HepG2 (cell line): ENCODE data around the gene CLPTM1. TPM values are rescaled to one million over a fixed set of nuclear protein-coding genes. Genes with fewer than 3 reads are reported as not detected.

Experiments used
- ATAD3A ChIP-seq: sonication (generic); formaldehyde crosslinking; IDR thresholded peaks from 2 replicates; pipeline ENCODE4 v1.4.0; 2020; ENCODE audit warnings: missing genetic modification reagents
- HDAC1 ChIP-seq: sonication (generic); formaldehyde crosslinking; IDR thresholded peaks from 2 replicates; pipeline ENCODE4 v1.5.1; 2020; ENCODE audit warnings: mild to moderate bottlenecking, missing genetic modification reagents
- MAF1 ChIP-seq: sonication (generic); formaldehyde crosslinking; IDR thresholded peaks from 2 replicates; pipeline ENCODE4 v1.5.0; 2020; ENCODE audit warnings: missing genetic modification reagents, borderline replicate concordance
- MAZ ChIP-seq, 2 experiments: sonication (generic) in 1 of 2; formaldehyde crosslinking in 1 of 2; IDR thresholded peaks; 2 replicates each; pipeline versions ENCODE4 v1.5.0 to v1.6.1; 2012 to 2020; ENCODE audit warnings: low read depth in 2 of 2, mild to moderate bottlenecking in 2 of 2, borderline replicate concordance in 1 of 2, improper control_type of control experiment in 1 of 2, low read length in 1 of 2, missing genetic modification reagents in 1 of 2, moderate library complexity in 1 of 2
- NCOA5 ChIP-seq: sonication (generic); formaldehyde crosslinking; IDR thresholded peaks from 2 replicates; pipeline ENCODE4 v1.4.0; 2020; ENCODE audit warnings: missing genetic modification reagents
- NFE2 ChIP-seq: sonication (generic); formaldehyde crosslinking; IDR thresholded peaks from 2 replicates; pipeline ENCODE4 v1.4.0; 2020; ENCODE audit warnings: missing genetic modification reagents
- SOX13 ChIP-seq, 3 experiments: fragments of 450-650 bp in 1 of 3; sonication (generic) in 1 of 3; formaldehyde crosslinking in 1 of 3; IDR thresholded peaks in 2 of 3; conservative IDR thresholded peaks in 1 of 3; 2 replicates each; pipeline versions ENCODE4 v1.5.0 to v1.6.1; 2016 to 2020; ENCODE audit warnings: antibody characterized with exemption in 1 of 3, mild to moderate bottlenecking in 1 of 3, missing compliant biosample characterization in 1 of 3, missing genetic modification reagents in 1 of 3, moderate library complexity in 1 of 3
- SP140L ChIP-seq: sonication (generic); formaldehyde crosslinking; IDR thresholded peaks from 2 replicates; pipeline ENCODE4 v1.4.0; 2020; ENCODE audit warnings: missing genetic modification reagents, borderline replicate concordance
- SSRP1 ChIP-seq: IDR thresholded peaks from 2 replicates; pipeline ENCODE4 v1.6.1; 2016; ENCODE audit warnings: control low read depth
- TEAD3 ChIP-seq: optimal IDR thresholded peaks from 2 replicates; pipeline ENCODE3; 2016; ENCODE audit warnings: borderline replicate concordance
- WIZ ChIP-seq: sonication (generic); formaldehyde crosslinking; IDR thresholded peaks from 2 replicates; pipeline ENCODE4 v1.5.1; 2020; ENCODE audit warnings: mild to moderate bottlenecking, missing genetic modification reagents
- ZNF124 ChIP-seq: sonication (generic); formaldehyde crosslinking; IDR thresholded peaks from 2 replicates; pipeline ENCODE4 v1.4.0; 2020; ENCODE audit warnings: missing genetic modification reagents
- ZNF138 ChIP-seq: sonication (generic); formaldehyde crosslinking; IDR thresholded peaks from 2 replicates; pipeline ENCODE4 v1.5.0; 2020; ENCODE audit warnings: mild to moderate bottlenecking, low read depth, missing genetic modification reagents
- ZNF282 ChIP-seq: fragments of 450-650 bp; IDR thresholded peaks from 2 replicates; pipeline ENCODE4 v1.6.1; 2018; ENCODE audit not compliant: partially characterized antibody
- ZNF792 ChIP-seq: IDR thresholded peaks from 2 replicates; pipeline ENCODE4 v1.6.1; 2016
- polyA plus RNA-seq, 8 experiments: library from polyadenylated mRNA; depleted of rRNA in 3 of 8; stranded (reverse) in 7 of 8; unstranded in 1 of 8; fragments of >200 nt; fragmentation: Illumina TruSeq in 4 of 8; extraction: Trizol in 4 of 8; gene quantifications; 2 replicates each; pipeline versions ENCODE4 v1.2.1 to v1.2.3, GENCODE V29; 2011 to 2016; ENCODE audit warnings: low read depth in 4 of 8, missing spikeins in 1 of 8, mixed read lengths in 1 of 8; ENCODE audit not compliant: insufficient read depth in 1 of 8
- total RNA-seq, 5 experiments: library from RNA; depleted of rRNA; stranded (reverse); fragments of >200 nt; fragmentation: Illumina TruSeq; extraction: Trizol; gene quantifications; 2 replicates each; pipeline ENCODE4 v1.2.3, GENCODE V29; 2016; ENCODE audit warnings: low read depth in 1 of 5
- TF ChIP-seq, protein P1 (sequence below): sonication (generic); formaldehyde crosslinking; IDR thresholded peaks from 2 replicates; pipeline ENCODE4 v1.4.0; 2020; ENCODE audit warnings: missing genetic modification reagents, borderline replicate concordance
- TF ChIP-seq, protein P2 (sequence below): sonication (generic); formaldehyde crosslinking; IDR thresholded peaks from 2 replicates; pipeline ENCODE4 v1.4.0; 2020; ENCODE audit warnings: missing genetic modification reagents
- TF ChIP-seq, protein P3 (sequence below): IDR thresholded peaks from 2 replicates; pipeline ENCODE4 v1.4.0; 2020; ENCODE audit warnings: mild to moderate bottlenecking, missing genetic modification reagents
- TF ChIP-seq, protein P4 (sequence below): IDR thresholded peaks from 2 replicates; pipeline ENCODE4 v1.6.1; 2016

The CLPTM1 gene
- total and polyA plus RNA-seq, 2 of the 13 experiments (the other 11 are each of a cell fraction or from before 2014, with no cell fraction given): 34.9 to 42.8 TPM

DNA sequence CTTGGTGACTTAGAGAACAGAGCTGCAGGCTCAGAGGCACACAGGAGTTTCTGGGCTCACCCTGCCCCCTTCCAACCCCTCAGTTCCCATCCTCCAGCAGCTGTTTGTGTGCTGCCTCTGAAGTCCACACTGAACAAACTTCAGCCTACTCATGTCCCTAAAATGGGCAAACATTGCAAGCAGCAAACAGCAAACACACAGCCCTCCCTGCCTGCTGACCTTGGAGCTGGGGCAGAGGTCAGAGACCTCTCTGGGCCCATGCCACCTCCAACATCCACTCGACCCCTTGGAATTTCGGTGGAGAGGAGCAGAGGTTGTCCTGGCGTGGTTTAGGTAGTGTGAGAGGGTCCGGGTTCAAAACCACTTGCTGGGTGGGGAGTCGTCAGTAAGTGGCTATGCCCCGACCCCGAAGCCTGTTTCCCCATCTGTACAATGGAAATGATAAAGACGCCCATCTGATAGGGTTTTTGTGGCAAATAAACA lies 30.9 kb upstream of the CLPTM1 start (continued):
- TF ChIP-seq, protein P1, sequence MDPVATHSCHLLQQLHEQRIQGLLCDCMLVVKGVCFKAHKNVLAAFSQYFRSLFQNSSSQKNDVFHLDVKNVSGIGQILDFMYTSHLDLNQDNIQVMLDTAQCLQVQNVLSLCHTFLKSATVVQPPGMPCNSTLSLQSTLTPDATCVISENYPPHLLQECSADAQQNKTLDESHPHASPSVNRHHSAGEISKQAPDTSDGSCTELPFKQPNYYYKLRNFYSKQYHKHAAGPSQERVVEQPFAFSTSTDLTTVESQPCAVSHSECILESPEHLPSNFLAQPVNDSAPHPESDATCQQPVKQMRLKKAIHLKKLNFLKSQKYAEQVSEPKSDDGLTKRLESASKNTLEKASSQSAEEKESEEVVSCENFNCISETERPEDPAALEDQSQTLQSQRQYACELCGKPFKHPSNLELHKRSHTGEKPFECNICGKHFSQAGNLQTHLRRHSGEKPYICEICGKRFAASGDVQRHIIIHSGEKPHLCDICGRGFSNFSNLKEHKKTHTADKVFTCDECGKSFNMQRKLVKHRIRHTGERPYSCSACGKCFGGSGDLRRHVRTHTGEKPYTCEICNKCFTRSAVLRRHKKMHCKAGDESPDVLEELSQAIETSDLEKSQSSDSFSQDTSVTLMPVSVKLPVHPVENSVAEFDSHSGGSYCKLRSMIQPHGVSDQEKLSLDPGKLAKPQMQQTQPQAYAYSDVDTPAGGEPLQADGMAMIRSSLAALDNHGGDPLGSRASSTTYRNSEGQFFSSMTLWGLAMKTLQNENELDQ (CRISPR knock-in tag): no peak
- TF ChIP-seq ZNF282 (no peak), ZNF124 (CRISPR knock-in tag) (no peak), ATAD3A (CRISPR knock-in tag) (no peak), ZNF792 (CRISPR knock-in tag) (peak; percentile 70; the same call in 1 of the 2 replicates), NFE2 (no peak), WIZ (CRISPR knock-in tag) (no peak), ZNF138 (CRISPR knock-in tag) (no peak; the same call in 1 of the 2 replicates), SSRP1 (peak; percentile 79; the same call in 1 of the 2 replicates), NCOA5 (CRISPR knock-in tag) (no peak), TEAD3 (peak; percentile 98), MAF1 (CRISPR knock-in tag) (no peak), HDAC1 (CRISPR knock-in tag) (peak; percentile 97), MAZ (IDR thresholded peaks at IDR 0.05; ENCODE audit: borderline replicate concordance, low read depth, low read length) (peak; percentile 69; the same call in 1 of the 2 replicates), MAZ (CRISPR knock-in tag; IDR thresholded peaks at IDR 0.05; ENCODE audit: low read depth) (peak; percentile 85), SOX13 (IDR thresholded peaks at IDR 0.05) (peak; percentile 78; the same call in 1 of the 2 replicates), SOX13 (CRISPR knock-in tag; conservative IDR thresholded peaks at IDR 0.05 in 1 of 2, IDR thresholded peaks at IDR 0.05 in 1 of 2) (peak in 1 of 2 experiments; percentile 95; a peak in 3 of 4 replicates), SP140L (CRISPR knock-in tag) (no peak)
- TF ChIP-seq, protein P2, sequence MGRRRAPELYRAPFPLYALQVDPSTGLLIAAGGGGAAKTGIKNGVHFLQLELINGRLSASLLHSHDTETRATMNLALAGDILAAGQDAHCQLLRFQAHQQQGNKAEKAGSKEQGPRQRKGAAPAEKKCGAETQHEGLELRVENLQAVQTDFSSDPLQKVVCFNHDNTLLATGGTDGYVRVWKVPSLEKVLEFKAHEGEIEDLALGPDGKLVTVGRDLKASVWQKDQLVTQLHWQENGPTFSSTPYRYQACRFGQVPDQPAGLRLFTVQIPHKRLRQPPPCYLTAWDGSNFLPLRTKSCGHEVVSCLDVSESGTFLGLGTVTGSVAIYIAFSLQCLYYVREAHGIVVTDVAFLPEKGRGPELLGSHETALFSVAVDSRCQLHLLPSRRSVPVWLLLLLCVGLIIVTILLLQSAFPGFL: no peak
- TF ChIP-seq, protein P3, sequence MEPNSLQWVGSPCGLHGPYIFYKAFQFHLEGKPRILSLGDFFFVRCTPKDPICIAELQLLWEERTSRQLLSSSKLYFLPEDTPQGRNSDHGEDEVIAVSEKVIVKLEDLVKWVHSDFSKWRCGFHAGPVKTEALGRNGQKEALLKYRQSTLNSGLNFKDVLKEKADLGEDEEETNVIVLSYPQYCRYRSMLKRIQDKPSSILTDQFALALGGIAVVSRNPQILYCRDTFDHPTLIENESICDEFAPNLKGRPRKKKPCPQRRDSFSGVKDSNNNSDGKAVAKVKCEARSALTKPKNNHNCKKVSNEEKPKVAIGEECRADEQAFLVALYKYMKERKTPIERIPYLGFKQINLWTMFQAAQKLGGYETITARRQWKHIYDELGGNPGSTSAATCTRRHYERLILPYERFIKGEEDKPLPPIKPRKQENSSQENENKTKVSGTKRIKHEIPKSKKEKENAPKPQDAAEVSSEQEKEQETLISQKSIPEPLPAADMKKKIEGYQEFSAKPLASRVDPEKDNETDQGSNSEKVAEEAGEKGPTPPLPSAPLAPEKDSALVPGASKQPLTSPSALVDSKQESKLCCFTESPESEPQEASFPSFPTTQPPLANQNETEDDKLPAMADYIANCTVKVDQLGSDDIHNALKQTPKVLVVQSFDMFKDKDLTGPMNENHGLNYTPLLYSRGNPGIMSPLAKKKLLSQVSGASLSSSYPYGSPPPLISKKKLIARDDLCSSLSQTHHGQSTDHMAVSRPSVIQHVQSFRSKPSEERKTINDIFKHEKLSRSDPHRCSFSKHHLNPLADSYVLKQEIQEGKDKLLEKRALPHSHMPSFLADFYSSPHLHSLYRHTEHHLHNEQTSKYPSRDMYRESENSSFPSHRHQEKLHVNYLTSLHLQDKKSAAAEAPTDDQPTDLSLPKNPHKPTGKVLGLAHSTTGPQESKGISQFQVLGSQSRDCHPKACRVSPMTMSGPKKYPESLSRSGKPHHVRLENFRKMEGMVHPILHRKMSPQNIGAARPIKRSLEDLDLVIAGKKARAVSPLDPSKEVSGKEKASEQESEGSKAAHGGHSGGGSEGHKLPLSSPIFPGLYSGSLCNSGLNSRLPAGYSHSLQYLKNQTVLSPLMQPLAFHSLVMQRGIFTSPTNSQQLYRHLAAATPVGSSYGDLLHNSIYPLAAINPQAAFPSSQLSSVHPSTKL (CRISPR knock-in tag): peak; percentile 99
- TF ChIP-seq, protein P4, sequence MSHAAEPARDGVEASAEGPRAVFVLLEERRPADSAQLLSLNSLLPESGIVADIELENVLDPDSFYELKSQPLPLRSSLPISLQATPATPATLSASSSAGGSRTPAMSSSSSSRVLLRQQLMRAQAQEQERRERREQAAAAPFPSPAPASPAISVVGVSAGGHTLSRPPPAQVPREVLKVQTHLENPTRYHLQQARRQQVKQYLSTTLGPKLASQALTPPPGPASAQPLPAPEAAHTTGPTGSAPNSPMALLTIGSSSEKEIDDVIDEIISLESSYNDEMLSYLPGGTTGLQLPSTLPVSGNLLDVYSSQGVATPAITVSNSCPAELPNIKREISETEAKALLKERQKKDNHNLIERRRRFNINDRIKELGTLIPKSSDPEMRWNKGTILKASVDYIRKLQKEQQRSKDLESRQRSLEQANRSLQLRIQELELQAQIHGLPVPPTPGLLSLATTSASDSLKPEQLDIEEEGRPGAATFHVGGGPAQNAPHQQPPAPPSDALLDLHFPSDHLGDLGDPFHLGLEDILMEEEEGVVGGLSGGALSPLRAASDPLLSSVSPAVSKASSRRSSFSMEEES (CRISPR knock-in tag): peak; percentile 96
